ENCODE results near the gene CLDN18.

Gene CLDN18

DNA sequence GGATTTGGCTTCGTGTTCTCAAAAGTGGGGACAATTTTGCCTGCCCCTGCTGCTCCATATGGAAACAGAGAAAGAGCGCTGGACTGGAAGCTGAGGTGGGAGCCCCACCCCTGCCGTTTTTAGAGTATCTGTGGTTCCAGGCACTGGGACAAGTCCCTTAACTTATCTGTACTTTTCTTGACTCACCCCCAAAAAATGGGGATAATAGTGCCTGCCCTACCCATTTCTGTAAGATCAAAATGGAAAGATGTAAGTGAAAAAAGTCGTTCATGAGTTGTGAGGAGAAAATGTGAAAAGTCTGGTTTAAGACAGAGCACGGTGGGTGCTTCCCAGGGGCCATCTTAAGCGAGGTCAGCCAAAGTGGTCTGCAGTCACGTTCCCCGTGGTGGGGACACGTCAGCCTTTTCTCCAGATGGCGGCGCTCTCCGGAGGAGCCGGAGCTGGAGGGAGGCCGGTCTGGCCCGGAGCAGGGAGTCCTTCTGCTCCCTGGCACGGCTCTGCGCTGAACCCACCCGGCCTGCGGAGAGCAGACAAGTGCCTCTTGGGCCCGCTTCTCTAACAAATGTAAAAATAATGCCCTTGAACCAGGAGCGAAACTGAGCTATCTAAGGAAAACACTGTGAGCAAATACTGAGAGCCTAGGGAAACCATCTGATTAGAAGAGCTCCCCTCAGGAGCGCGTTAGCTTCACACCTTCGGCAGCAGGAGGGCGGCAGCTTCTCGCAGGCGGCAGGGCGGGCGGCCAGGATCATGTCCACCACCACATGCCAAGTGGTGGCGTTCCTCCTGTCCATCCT is at the start of gene CLDN18:
Gene CLDN18 (plus strand): TSS at position 690 of the 797 bp plus-strand sequence. CDS start 61 bp downstream, at position 751.
- no peak for DNase-seq

DNA sequence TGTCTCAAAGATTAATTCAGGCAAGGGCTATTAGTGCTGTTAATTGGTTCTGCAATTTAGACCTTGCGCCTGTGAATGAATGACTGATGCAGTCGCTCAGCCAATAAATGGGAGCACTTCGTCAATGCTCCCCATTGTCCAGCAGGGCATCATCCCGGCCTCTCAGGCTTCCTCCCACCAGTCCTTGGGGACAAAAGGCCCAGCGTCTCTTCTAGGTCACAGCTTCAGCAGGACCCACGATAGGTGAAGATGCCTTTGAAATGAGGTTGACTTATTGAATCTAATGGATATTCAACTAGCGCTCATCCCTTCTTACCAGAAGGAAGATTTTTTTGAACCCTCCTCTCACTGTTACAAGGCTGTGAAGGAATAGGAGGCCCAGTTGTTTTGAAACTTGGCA is 47.7 kb upstream of the CLDN18 start:
- no peak for DNase-seq

DNA sequence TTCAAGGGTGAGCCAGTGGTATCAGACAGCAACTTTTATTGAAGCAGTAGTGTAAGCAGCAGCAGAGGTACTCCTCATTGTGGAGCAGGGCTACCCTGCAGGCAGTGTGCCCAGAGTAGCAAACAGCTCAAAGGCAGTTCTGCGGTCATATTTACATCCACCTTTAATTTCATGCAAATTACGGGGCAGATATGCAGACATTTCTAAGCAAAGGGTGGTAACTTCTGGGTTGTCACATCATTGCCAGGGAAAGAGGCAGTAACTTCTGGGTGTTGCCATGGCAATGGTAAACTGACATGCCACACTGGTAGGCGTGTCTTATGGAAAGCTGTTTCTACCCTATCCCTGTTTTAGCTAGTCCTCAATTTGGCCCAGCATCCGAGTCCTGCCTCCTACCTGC is 46.5 kb upstream of the CLDN18 start:
- no peak for DNase-seq

DNA sequence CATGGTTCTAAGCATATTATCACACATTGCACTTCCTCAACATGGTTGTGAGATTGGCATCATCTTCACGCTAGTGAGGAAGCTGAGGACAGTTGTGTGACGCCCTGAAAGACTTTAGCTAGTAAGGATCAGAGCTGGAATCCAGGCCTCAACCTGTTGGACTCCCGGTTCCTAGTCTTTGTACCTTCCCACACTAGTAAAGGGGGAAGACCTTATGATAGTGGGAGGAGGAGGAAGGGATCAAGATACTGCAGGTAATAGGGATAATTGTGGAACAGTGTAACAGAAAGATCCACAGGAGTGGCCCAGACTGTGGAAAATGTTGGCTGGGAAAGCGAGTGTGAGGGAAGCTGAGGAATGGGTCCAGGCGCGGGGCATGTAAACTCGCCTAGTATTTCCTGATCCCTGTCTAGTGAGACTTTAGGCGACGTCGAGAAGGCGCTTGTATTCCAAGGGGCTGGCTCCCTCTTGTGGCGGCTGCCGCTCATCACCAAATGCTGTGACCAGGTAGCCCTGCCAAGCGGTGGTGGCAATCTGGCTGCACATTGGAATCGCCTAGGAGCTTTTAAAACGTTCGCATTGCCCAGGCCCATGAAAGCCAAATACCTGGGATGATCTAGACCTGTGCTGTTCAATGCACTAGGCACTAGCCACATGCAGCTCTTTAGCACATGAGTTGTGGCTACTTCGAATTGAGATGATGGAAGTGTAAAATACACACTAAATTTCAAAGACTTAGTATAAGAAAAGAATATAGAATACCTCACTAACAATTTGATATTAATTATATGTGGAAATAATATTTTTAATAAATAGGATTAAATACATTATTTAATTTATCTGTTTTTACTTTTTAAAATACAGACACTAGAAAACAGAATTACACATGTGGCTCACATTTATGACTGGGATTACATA is 38.8 kb upstream of the CLDN18 start:
- peak; percentile 85 for DNase-seq

DNA sequence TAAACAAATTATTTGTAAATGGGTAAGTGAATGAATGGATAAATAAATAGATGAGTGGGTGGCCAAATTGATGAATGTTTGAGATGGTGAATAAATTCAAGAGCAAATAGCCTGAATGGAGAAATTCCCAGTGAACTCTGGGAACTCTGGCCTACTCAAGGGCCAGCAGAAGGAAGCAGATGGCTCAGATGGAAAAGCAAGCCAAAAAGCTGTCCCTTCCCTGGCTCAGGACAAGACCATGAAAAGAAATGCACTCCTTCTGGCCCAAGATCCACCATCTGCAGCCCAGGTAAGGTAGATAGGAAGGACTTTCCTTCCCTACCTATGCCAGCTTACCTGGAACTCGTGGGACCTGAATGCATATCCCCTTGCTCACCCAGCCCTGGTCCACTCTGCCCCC is 37.6 kb upstream of the CLDN18 start:
- DNase-seq: no peak

DNA sequence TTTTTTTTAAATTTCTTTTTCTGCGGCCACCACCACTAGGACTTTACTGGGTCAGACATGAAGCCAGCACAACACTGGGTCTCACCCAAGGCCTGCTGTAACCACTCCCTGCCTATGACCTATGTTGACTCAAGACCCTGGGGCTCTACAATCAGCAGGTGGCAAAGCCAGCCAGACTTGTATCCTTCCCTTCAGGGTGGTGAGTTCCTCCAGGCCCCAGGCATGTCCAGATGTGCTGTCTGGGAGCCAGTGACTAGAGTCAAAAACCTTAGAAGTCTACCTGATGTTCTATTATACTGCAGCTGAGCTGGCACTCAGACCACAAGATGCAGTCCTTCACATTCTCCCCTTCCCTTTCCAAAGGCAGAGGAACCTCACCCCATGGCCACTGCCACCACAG is 31.6 kb upstream of the CLDN18 start:
- DNase-seq: no peak

DNA sequence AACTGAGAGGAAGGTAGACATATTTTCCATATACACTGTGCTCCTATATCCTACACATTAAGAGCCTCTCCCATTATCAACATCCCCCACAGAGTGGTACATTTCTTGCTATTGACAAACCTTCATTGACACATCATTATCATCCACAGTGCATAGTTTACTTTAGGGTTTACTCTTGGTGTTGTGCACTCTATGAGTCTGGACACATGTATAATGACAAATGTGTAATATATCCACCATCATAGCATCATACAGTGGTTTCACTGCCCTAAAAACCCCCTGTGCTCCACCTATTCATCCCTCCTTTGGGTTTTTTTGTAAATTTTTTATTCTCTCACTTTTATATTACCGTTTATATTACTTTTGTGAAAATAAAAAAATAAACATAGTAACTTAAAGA is 22.2 kb upstream of the CLDN18 start:
- DNase-seq: no peak

DNA sequence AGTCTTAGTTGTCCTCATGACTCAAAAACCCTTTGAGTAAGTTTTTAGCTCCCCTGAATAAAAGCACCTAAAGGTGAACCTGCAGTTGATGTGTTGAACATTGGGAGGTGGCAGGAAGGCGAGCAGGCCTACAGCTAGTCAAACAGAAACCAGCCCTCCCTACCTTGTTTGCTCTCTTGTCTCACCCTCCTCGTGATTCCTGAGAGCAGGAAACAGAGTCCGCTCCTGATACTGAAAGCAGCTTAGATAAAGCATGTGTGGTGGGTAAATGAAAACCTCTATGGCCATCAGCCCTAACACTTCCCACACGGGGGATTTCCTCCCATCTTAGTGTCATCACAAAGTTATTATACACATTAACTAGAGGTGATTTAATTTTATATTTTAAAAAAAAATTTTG is 21.8 kb upstream of the CLDN18 start:
- DNase-seq: no peak

DNA sequence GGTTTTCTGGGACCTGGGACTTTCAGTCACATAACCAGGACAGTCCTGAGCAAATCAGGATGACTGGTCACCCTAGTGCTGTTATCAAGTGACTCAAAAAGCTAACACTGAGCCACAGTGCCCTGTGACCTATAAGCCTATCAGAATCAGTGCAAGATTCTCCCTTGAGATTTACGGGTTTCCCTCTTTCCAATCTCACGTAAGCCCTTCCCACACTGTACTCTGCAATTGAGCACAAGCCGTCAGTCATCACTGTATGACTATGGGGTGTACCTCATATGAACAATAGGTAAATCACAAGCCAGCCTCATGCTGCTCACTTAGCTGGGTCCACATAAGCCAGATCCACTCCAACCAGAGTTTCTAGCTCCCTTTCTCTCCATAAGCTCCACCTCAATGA is 21.0 kb upstream of the CLDN18 start:
- DNase-seq: no peak

DNA sequence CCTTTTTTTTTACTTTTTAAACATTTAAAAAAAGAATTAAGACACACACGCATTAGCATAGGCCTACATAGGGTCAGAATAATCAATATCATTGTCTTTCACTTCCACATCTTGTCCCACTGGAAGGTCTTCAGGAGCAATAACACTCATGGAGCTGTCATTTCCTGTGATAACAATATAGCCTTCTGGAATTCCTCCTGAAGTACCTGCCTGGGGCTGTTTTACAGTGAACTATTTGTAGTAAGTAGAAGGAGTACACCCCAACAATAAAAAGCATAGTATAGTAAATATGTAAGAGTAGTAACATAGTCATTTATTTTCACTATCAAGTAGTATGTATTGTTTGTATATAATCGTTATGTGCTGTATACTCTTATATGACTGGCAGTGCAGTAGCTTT is 19.5 kb upstream of the CLDN18 start:
- DNase-seq: no peak

DNA sequence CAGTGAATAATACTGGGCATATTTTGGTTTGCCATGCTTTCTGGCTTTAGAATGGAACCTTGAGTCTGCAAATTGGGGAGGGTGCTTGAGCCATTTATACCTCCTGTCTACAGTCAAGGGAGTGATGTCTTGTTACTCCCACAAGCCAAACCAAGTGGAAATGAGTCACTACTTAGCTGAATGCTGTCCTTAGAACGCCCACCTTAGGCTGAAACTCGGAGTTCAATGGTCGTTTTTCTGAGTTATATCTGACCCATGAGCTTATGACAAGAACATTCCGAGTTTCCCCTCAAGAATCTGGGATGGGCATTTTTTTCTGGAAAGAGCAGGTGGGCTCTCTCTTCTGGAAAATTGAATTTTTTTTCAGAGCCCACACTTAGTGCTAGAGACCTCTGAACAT is 17.4 kb upstream of the CLDN18 start:
- DNase-seq: no peak

DNA sequence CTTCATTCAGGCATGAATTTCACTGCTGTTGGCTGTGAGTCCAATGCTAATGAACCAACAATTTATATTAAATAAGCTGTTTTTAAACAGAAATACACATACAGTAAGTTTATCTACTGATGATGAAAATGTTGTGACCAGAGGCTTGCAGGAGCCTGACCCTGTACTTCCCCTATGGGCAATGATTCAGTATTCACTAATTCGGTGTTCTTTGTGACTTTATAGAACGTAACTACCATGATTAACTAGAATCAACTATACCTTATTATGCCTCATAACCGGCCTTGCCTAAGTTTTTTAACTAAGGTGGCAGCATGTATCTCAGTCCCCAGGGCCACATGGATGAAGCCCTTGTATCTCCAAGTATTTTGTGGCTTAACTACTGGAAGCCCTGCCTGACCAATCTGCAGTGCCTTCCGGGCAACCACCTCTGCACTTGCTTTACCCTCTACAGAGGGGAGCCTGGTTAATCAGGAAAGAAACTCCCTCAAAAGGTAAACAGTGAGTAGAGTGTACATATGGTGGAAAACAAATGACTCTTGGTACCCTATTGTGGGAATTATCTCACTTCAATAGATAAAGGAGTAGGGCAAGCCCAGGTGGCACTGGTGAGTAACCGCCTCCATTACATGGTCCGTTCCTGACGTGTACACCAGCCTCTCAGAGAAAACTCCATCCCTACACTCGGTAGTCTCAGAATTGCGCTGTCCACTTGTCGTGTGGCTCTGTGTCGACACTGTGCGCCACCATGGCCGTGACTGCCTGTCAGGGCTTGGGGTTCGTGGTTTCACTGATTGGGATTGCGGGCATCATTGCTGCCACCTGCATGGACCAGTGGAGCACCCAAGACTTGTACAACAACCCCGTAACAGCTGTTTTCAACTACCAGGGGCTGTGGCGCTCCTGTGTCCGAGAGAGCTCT is 11.6 kb upstream of the CLDN18 start:
- DNase-seq: no peak

DNA sequence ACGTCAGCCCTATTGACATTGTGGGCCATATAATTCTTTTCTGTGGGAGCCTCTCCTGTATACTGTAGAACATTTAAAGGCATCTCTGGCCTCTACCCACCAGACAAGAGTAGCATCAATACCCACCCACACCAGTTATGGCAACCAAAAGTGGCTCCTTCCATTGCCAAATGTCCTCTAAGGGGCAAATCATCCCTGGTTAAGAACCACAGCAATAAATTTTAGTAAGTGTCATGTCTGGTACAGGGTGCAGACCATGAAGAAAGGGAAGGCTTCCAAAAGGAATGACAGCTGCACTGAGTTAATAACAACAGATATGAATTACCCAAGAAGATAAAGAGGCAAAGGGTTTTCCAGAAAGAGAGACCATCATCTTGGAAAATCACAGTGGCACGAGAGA is 6.9 kb upstream of the CLDN18 start:
- no peak for DNase-seq

DNA sequence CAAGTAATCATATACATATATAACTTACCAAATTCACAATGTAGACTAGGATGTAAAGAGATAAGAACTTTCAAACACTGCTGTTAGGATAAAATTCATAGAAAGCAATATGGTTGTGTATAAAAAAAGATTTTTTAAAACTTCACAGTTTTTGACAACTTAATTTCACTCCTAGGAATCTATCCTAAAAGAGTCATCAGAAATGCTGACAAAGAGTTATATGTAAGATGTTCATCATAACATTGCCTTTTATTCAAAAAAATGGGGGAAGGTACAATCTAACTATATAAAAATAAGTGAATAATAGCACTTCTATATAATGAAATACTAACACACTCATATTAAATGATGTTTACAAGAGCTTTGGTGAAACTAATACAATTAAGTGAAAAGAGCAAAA is 4.3 kb upstream of the CLDN18 start:
- no peak for DNase-seq

DNA sequence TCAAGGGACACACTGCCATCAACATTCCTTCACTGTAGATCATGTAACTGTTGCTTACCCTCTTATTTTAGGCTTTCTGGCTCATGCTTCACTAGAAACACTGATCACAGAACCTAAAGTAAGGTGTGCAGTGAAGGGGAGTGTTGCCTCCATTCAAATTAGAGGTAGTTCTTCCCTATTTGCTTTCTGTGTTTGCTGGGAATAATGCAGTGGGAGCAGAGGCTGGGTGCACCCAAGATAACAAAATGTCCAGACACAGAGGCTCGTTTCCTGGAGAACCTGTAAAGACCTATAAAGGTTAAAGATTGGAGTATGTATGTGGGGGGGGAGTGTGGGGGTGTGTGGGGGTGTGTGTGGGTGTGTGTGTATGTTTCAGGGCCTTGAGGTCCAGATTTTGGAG is 2.1 kb upstream of the CLDN18 start:
- no peak for DNase-seq

DNA sequence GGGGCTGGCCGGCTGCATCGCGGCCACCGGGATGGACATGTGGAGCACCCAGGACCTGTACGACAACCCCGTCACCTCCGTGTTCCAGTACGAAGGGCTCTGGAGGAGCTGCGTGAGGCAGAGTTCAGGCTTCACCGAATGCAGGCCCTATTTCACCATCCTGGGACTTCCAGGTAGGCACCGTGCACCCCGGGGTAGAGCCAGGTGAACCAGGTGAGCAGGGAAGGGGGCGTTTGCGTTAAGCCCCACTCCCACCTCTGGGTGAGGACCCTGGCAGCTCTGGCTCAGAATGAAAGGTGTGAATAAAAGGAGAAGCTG is 267 bp downstream of the CLDN18 start:
- no peak for DNase-seq

DNA sequence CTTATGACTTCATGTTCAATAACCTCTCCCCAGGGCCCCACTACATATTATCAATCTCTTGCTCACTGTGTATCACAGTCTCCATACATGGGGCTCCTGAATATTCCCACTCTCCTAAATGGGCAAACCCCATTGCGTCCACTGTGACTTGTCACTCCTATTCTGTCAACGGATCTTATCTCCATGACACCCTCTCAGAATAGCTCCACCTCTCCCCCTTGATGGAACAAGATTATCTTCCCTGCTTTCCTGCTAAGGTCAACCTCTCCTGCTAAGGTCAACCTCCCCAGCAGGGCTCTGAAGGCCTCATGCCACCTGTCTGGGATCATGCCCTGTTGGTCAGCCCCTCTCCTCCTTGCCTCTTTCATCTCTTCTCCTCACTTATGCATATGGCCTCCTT is 1.8 kb downstream of the CLDN18 start:
- no peak for DNase-seq

DNA sequence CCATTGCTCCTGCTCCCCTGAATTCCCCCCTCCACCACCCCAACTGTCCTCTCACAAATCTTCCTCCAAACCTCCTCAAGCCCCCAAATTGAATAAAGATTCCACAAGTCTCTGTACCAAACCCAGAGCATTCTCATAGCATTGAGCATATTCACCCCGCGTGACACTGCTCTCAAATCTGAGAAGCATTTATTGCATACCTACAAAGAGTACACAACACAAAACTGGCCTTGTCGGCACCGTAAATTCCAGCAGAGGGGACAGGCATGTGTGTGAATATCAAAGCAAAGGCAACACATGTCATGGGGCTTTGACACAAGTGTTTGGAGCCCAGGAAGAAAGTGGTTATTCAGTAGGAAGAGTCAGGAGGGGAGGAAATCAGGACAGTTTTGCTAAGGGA is 2.6 kb downstream of the CLDN18 start:
- DNase-seq: no peak

DNA sequence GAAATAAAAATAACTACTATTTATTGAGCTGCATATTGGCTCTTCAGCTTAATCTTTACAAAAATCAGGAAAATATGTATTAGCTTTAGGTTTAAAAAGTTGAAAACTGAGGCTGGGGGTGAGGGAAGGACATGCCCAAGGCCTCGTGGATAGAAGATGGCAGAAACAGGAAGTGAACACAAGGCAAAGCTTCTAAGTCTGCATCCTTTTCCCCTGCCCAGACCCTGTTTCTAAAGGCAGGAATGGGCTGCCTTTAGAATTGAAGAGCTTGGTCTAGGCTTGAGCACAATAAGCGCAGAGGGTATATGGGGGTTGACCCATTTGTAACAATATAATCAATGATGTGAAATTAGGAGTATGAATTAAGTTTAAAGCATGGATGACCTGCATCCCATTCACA is 6.1 kb downstream of the CLDN18 start:
- DNase-seq: no peak

DNA sequence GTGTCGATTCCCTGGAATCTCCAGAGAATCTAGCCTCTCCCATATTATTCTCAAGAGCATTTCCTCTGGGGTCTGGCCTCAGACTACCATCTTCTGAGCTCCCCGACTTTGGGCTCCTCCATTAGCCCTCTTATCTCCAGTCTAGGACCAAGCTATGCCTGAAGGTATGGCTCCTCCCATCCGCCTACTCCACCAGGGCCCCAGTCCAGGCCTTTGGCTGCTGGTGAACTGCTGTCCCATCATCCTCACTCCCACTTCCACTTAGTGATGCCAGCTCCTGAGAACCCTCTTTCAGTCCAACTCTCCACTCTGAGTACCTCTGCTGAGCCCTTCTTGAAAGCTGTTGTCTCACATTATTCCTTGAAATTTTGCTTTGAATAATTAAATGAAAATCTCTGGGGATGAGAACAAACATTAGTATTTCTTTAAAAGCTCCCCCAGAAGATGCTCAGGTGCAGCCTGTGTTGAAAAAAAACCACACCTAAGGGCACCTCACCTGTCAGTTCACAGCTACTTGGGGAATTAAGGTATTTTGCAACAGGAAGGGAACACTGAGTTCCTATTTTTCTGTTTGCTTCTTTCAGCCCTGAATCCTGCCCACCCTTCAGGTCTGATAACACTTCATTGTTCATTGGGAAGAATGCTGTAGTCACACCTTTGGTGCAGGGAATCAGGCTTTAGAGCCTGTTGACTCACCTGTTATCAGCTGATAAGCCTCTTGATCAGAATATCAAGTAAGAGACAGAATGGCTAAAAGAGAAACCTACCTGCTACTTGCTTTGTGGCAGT is 9.5 kb downstream of the CLDN18 start:
- DNase-seq: no peak

DNA sequence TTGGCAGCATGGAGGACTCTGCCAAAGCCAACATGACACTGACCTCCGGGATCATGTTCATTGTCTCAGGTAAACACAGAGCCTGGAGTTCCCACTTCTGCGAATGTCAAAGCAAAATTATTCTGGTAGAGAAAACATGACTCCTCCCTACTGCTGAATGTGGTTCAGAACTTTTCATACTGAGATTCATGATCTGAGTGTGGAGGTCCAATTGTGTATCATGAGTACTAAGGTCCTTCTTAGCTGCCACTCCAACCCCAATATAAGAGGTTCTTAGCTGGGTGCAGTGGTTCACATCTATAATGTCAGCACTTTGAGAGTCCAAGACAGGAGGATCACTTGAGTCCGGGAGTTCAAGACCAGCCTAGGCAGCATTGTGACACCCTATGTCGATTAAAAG is 13.8 kb downstream of the CLDN18 start:
- DNase-seq: no peak

DNA sequence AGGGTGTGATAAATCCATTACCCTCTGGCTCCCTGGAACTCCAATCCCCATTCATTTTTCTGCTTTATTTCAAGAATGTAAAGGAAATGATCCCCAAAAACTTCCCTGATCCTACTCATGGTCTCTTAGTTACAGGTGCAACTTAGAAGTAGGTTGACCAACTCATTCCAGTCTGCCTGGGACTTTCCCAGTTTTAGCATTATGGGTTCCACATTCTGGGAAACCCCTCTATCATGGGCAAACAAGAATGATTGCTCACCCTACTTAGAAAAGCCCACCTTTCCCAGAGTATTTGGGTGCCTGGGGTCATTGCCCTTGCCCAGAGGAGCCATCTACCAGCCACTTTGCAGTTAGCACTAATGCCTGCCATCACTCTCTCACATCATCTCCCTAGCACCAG is 15.6 kb downstream of the CLDN18 start:
- DNase-seq: no peak

DNA sequence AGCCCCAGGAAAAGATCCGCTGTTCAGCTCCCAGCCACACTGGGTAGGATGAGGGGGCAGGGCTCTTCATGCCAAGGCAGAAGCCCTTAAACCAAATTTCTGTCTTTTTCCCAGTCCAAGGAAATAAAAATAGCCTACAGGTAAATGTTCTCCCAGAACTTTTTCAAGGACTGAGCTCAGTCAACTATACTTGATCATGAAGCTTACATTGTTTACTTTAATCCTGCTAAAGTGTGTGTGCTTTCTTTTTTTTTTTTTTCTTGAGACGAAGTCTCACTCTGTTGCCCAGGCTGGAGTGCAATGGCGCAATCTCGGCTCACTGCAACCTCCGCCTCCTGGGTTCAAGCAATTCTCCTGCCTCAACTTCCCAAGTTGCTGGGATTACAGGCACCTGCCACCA is 17.9 kb downstream of the CLDN18 start:
- DNase-seq: no peak

Measured in NCI-H1105 treated with DMSO at 0.1 percent for 48 hours (cell line).